Measurements from ENCODE around the gene C1orf210. TPM values are rescaled to one million over a fixed set of nuclear protein-coding genes. Genes with fewer than 3 reads are reported as not detected.

Gene C1orf210
- total and polyA plus RNA-seq, 2 of the 13 experiments (the other 11 are each of a cell fraction or from before 2014, with no cell fraction given), result 0.49 to 5.1 TPM

DNA sequence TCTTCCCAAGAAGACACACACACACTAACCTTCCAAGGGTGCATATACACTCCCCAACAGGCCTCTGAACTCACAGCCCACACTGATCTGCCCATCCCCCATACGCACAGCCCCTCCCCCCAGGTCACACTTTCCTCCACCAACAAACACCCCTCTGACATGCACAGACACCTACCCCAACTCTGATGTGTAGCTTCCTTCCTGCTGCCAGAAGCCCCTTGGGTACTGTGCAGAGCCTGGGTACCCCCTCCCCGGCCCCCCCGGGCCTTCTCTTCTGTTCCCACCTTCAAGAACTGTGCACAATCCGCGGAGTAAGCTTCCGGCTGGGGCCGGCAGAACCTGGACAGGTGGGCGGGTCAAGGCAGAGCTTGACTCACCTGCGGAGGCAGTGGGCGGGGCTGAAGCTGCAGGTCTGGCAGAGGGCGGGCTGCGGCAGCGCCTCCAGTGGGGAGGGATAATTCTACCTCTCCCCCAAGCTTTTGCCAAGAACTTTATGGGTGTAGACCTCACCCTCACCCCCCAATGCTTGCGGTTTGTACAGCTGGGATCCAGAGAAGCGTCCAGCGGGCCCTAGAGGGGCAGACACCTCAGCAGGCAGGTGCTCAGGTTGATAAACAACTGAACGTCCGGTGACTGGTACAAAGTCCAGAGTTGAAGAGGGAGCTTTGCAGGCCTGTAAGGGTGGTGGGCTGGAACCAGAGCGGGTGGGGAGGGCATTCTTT lies at the start of gene C1orf210 (continued):
- TF ChIP-seq, protein P1, sequence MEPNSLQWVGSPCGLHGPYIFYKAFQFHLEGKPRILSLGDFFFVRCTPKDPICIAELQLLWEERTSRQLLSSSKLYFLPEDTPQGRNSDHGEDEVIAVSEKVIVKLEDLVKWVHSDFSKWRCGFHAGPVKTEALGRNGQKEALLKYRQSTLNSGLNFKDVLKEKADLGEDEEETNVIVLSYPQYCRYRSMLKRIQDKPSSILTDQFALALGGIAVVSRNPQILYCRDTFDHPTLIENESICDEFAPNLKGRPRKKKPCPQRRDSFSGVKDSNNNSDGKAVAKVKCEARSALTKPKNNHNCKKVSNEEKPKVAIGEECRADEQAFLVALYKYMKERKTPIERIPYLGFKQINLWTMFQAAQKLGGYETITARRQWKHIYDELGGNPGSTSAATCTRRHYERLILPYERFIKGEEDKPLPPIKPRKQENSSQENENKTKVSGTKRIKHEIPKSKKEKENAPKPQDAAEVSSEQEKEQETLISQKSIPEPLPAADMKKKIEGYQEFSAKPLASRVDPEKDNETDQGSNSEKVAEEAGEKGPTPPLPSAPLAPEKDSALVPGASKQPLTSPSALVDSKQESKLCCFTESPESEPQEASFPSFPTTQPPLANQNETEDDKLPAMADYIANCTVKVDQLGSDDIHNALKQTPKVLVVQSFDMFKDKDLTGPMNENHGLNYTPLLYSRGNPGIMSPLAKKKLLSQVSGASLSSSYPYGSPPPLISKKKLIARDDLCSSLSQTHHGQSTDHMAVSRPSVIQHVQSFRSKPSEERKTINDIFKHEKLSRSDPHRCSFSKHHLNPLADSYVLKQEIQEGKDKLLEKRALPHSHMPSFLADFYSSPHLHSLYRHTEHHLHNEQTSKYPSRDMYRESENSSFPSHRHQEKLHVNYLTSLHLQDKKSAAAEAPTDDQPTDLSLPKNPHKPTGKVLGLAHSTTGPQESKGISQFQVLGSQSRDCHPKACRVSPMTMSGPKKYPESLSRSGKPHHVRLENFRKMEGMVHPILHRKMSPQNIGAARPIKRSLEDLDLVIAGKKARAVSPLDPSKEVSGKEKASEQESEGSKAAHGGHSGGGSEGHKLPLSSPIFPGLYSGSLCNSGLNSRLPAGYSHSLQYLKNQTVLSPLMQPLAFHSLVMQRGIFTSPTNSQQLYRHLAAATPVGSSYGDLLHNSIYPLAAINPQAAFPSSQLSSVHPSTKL (CRISPR knock-in tag; IDR thresholded peaks at IDR 0.05), result peak; percentile 50
- TF ChIP-seq MATR3 (CRISPR knock-in tag; IDR thresholded peaks at IDR 0.05) (no peak), ARNT2 (CRISPR knock-in tag; IDR thresholded peaks at IDR 0.05; ENCODE audit: low read depth) (no peak), AGO2 (optimal IDR thresholded peaks at IDR 0.05; ENCODE audit: low read depth, low read length) (no peak), NFE2L2 (IDR thresholded peaks at IDR 0.05; ENCODE audit: low read length) (no peak), ZNF230 (CRISPR knock-in tag; IDR thresholded peaks at IDR 0.05) (0 out of 2 replicates have a peak, but pooled peaks have one; percentile 39), FOSL2 (CRISPR knock-in tag; IDR thresholded peaks at IDR 0.05) (peak; percentile 20; the same call in 1 of the 2 replicates), MTA1 (CRISPR knock-in tag; IDR thresholded peaks at IDR 0.05; ENCODE audit: borderline replicate concordance) (peak; percentile 49; the same call in 1 of the 2 replicates), ZNF558 (CRISPR knock-in tag; IDR thresholded peaks at IDR 0.05; ENCODE audit: borderline replicate concordance) (0 out of 2 replicates have a peak, but pooled peaks have one; percentile 35), HMG20A (CRISPR knock-in tag; IDR thresholded peaks at IDR 0.05; ENCODE audit: borderline replicate concordance) (peak; percentile 31; the same call in 1 of the 2 replicates), FOXP1 (IDR thresholded peaks at IDR 0.05) (no peak), FOXP1 (CRISPR knock-in tag; IDR thresholded peaks at IDR 0.05) (peak; percentile 53; the same call in 1 of the 2 replicates), CBFB (CRISPR knock-in tag; IDR thresholded peaks at IDR 0.05) (0 out of 2 replicates have a peak, but pooled peaks have one; percentile 8), BORCS8-MEF2B (CRISPR knock-in tag; IDR thresholded peaks at IDR 0.05) (no peak), SALL1 (CRISPR knock-in tag; IDR thresholded peaks at IDR 0.05) (peak; percentile 66), ZNF616 (CRISPR knock-in tag; IDR thresholded peaks at IDR 0.05; ENCODE audit: low read depth) (0 out of 2 replicates have a peak, but pooled peaks have one; percentile 30)
- TF ChIP-seq, protein P2, sequence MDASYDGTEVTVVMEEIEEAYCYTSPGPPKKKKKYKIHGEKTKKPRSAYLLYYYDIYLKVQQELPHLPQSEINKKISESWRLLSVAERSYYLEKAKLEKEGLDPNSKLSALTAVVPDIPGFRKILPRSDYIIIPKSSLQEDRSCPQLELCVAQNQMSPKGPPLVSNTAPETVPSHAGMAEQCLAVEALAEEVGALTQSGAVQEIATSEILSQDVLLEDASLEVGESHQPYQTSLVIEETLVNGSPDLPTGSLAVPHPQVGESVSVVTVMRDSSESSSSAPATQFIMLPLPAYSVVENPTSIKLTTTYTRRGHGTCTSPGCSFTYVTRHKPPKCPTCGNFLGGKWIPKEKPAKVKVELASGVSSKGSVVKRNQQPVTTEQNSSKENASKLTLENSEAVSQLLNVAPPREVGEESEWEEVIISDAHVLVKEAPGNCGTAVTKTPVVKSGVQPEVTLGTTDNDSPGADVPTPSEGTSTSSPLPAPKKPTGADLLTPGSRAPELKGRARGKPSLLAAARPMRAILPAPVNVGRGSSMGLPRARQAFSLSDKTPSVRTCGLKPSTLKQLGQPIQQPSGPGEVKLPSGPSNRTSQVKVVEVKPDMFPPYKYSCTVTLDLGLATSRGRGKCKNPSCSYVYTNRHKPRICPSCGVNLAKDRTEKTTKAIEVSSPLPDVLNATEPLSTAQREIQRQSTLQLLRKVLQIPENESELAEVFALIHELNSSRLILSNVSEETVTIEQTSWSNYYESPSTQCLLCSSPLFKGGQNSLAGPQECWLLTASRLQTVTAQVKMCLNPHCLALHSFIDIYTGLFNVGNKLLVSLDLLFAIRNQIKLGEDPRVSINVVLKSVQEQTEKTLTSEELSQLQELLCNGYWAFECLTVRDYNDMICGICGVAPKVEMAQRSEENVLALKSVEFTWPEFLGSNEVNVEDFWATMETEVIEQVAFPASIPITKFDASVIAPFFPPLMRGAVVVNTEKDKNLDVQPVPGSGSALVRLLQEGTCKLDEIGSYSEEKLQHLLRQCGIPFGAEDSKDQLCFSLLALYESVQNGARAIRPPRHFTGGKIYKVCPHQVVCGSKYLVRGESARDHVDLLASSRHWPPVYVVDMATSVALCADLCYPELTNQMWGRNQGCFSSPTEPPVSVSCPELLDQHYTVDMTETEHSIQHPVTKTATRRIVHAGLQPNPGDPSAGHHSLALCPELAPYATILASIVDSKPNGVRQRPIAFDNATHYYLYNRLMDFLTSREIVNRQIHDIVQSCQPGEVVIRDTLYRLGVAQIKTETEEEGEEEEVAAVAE (CRISPR knock-in tag; IDR thresholded peaks at IDR 0.05; ENCODE audit: borderline replicate concordance), result no peak
- TF ChIP-seq, protein P3, sequence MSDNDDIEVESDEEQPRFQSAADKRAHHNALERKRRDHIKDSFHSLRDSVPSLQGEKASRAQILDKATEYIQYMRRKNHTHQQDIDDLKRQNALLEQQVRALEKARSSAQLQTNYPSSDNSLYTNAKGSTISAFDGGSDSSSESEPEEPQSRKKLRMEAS (IDR thresholded peaks at IDR 0.05), result peak; percentile 27; the same call in 1 of the 2 replicates
